Spinal cord (tissue), 4 donors: ENCODE data around the gene TNNT3. TPM values are rescaled to one million over a fixed set of nuclear protein-coding genes. Genes with fewer than 3 reads are reported as not detected.

Source experiments
- polyA plus RNA-seq, 2 donors: library from polyadenylated mRNA; unstranded; fragments of 120-200 nt; gene quantifications; one replicate each; pipeline ENCODE4 v1.2.1, GENCODE V29; 2013; ENCODE audit not compliant: insufficient read length in 2 of 2
- total RNA-seq, 2 donors: library from RNA; depleted of rRNA in 1 of 2; stranded (reverse); fragments of 120-200 nt in 1 of 2; fragments of >200 nt in 1 of 2; gene quantifications; one replicate each; pipeline versions ENCODE4 v1.2.3 to v1.2.4, GENCODE V29; 2013 to 2014

Gene TNNT3
- total and polyA plus RNA-seq, 4 donors, result 2.8 to 14.8 (median 8.0) TPM

Other genes with a start within 250 kb of the TNNT3 start
- gene KRTAP5-6, start 222.5 kb upstream of the TNNT3 start, total RNA-seq, result not detected
- not detected for gene KRTAP5-6, start 222.5 kb upstream of the TNNT3 start, polyA plus RNA-seq
- gene IFITM10, start 169.1 kb upstream of the TNNT3 start, total RNA-seq, result 1 to 10 TPM; 3.4 to 5.9 TPM
- gene IFITM10, start 169.1 kb upstream of the TNNT3 start, polyA plus RNA-seq, result 10 to 100 TPM; 11.3 to 15.8 TPM
- gene CTSD, start 155.8 kb upstream of the TNNT3 start, total RNA-seq, result 100 to 1,000 TPM; 160 to 170 TPM
- gene CTSD, start 155.8 kb upstream of the TNNT3 start, polyA plus RNA-seq, result 100 to 1,000 TPM; 220 to 241 TPM
- gene SYT8, start 84.7 kb upstream of the TNNT3 start, total RNA-seq, result under 1 TPM in 1 of 2 donors, not detected in 1; 0.22 TPM
- gene SYT8, start 84.7 kb upstream of the TNNT3 start, polyA plus RNA-seq, result under 1 TPM in 1 of 2 donors, not detected in 1; 0.09 TPM
- 1 to 10 TPM in 1 of 2 donors, under 1 TPM in 1; 0.89 to 2.0 TPM for gene TNNI2, start 80.7 kb upstream of the TNNT3 start, total RNA-seq
- 1 to 10 TPM in 1 of 2 donors, under 1 TPM in 1; 0.35 to 9.4 TPM for gene TNNI2, start 80.7 kb upstream of the TNNT3 start, polyA plus RNA-seq
- gene LSP1, start 66.6 kb upstream of the TNNT3 start, total RNA-seq, result 10 to 100 TPM in 1 of 2 donors, 1 to 10 TPM in 1; 7.9 to 10.6 TPM
- 1 to 10 TPM; 2.1 to 7.9 TPM for gene LSP1, start 66.6 kb upstream of the TNNT3 start, polyA plus RNA-seq
- gene PRR33, start 27.8 kb upstream of the TNNT3 start, total RNA-seq, result not detected
- under 1 TPM; 0.08 to 0.21 TPM for gene PRR33, start 27.8 kb upstream of the TNNT3 start, polyA plus RNA-seq
- gene MRPL23, start 27.6 kb downstream of the TNNT3 start, total RNA-seq, result 10 to 100 TPM; 15.8 to 46.3 TPM
- gene MRPL23, start 27.6 kb downstream of the TNNT3 start, polyA plus RNA-seq, result 10 to 100 TPM; 74.4 to 77.3 TPM
- 1,000 to 10,000 TPM; 1,209 to 1,727 TPM for gene H19, start 78.1 kb downstream of the TNNT3 start, total RNA-seq
- gene H19, start 78.1 kb downstream of the TNNT3 start, polyA plus RNA-seq, result 100 to 1,000 TPM in 1 of 2 donors, 10 to 100 TPM in 1; 49.5 to 701 TPM
- 100 to 1,000 TPM; 132 to 558 TPM for gene IGF2, start 219.7 kb downstream of the TNNT3 start, total RNA-seq
- 100 to 1,000 TPM; 217 to 344 TPM for gene IGF2, start 219.7 kb downstream of the TNNT3 start, polyA plus RNA-seq
- gene INS, start 241.5 kb downstream of the TNNT3 start, total RNA-seq, result not detected
- not detected for gene INS, start 241.5 kb downstream of the TNNT3 start, polyA plus RNA-seq